ENCODE results near the gene P2RY13.

The P2RY13 gene

GRCh38 chr3:151276687-151277042, 52.7 kb downstream of the P2RY13 start:
- TF ChIP-seq ISL1 (CRISPR knock-in tag; IDR thresholded peaks at IDR 0.05) (no peak), RARB (CRISPR knock-in tag; IDR thresholded peaks at IDR 0.05) (no peak), ZC3H10 (CRISPR knock-in tag; IDR thresholded peaks at IDR 0.05) (no peak)
- TF ChIP-seq, protein P1, sequence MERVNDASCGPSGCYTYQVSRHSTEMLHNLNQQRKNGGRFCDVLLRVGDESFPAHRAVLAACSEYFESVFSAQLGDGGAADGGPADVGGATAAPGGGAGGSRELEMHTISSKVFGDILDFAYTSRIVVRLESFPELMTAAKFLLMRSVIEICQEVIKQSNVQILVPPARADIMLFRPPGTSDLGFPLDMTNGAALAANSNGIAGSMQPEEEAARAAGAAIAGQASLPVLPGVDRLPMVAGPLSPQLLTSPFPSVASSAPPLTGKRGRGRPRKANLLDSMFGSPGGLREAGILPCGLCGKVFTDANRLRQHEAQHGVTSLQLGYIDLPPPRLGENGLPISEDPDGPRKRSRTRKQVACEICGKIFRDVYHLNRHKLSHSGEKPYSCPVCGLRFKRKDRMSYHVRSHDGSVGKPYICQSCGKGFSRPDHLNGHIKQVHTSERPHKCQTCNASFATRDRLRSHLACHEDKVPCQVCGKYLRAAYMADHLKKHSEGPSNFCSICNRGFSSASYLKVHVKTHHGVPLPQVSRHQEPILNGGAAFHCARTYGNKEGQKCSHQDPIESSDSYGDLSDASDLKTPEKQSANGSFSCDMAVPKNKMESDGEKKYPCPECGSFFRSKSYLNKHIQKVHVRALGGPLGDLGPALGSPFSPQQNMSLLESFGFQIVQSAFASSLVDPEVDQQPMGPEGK (CRISPR knock-in tag; IDR thresholded peaks at IDR 0.05; ENCODE audit: borderline replicate concordance): no peak
- no peak for ATAC-seq
